ENCODE results near the gene ZNF749. TPM values are rescaled to one million over a fixed set of nuclear protein-coding genes. Genes with fewer than 3 reads are reported as not detected.

ZNF749 gene
- 9.7 TPM for polyA plus RNA-seq (2013, experiment 1 of 2)
- polyA plus RNA-seq (2013, experiment 2 of 2), result 13.6 TPM

DNA sequence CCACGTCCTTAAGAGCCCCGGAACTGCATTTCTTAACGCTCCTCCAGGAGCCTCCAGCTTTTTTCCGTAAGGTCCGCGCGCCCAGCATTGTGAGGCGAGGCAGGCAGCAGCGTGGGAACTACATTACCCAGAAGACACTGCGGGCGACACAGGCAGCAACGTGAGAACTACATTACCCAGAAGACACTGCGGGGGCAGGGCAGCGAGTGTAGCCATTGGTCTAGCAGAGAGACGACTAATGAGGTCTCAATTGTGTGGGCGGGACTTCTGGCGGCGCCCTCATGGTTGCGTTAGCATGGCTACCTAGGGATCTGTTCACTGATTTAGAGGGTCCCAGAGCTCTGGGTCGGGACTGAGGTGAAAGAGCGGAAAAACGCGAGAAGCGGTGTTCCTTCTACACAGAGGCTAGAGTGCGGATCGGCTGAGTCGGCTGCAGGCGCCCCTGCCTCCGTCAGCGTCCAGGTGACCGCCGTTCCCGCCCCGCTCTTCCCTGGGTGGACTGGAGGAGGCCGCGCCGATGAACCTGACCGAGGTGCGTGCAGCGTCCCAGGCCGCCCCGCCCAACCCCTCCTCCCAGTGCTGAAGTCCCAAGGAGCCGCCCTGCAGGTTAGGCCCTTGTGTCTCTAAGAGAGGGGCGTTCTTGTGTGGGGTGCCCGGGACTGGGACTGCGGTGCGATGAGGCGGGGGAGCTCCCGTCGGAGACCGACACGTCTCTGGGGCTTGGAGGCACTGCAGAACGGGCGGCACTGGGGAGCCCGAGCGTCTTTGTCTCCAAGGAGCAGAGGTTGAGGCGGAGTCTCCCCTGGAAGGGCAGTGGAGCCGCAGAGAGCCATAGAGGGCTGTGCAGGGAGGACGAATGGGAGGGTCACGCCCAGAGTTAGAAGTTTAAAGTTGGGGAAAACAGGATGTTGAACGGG, at the start of gene ZNF749:
Gene ZNF749 (plus strand): TSS at position 264 of the 917 bp plus-strand sequence. CDS start 254 bp downstream, at position 518.
- peaks cover 12% of the 10 kb centered on the region for H3K36me3 ChIP-seq (ENCODE audit: insufficient read depth, low read length)
- no peaks in the 10 kb centered on the region for H3K27me3 ChIP-seq (ENCODE audit: insufficient read depth, low read length)
- peaks cover 9% of the 10 kb centered on the region; the same call in 1 of the 2 replicates for H3K4me1 ChIP-seq (ENCODE audit: insufficient read depth, low read length)
- H3K27ac ChIP-seq (ENCODE audit: low read depth, low read length), result peak within 1 kb of the TSS; percentile 72
- peak within 1 kb of the TSS; percentile 81 for H3K4me3 ChIP-seq (ENCODE audit: low read length)
- under 1% methylated on average over 61 of the region's 61 CpGs for WGBS
- H3K9me3 ChIP-seq (ENCODE audit: insufficient read depth, low read depth, low read length), result no peaks in the 10 kb centered on the region
- peak within 1 kb of the TSS; percentile 91 for H3K9ac ChIP-seq (ENCODE audit: low read depth, low read length)

- Histone ChIP-seq H3K4me1 (ENCODE audit: insufficient read depth, low read length) (peaks cover 6% of the 10 kb centered on the region; the same call in 1 of the 2 replicates), H3K9me3 (ENCODE audit: insufficient read depth, low read depth, low read length) (no peaks in the 10 kb centered on the region), H3K36me3 (ENCODE audit: insufficient read depth, low read length) (no peaks in the 10 kb centered on the region), H3K9ac (ENCODE audit: low read depth, low read length) (peak overlapping the region; percentile 23; the same call in 1 of the 2 replicates), H3K4me3 (ENCODE audit: low read length) (peak overlapping the region; percentile 88), H3K27ac (ENCODE audit: low read depth, low read length) (0 out of 2 replicates have a peak overlapping the region, but pooled peaks have one; percentile 2), H3K27me3 (ENCODE audit: insufficient read depth, low read length) (peaks cover 5% of the 10 kb centered on the region; the same call in 1 of the 2 replicates)
- WGBS, result 58% methylated on average over 11 of the region's 11 CpGs
These were observed 45.9 kb upstream of the ZNF749 start for GRCh38 chr19:57389194-57389729.

DNA sequence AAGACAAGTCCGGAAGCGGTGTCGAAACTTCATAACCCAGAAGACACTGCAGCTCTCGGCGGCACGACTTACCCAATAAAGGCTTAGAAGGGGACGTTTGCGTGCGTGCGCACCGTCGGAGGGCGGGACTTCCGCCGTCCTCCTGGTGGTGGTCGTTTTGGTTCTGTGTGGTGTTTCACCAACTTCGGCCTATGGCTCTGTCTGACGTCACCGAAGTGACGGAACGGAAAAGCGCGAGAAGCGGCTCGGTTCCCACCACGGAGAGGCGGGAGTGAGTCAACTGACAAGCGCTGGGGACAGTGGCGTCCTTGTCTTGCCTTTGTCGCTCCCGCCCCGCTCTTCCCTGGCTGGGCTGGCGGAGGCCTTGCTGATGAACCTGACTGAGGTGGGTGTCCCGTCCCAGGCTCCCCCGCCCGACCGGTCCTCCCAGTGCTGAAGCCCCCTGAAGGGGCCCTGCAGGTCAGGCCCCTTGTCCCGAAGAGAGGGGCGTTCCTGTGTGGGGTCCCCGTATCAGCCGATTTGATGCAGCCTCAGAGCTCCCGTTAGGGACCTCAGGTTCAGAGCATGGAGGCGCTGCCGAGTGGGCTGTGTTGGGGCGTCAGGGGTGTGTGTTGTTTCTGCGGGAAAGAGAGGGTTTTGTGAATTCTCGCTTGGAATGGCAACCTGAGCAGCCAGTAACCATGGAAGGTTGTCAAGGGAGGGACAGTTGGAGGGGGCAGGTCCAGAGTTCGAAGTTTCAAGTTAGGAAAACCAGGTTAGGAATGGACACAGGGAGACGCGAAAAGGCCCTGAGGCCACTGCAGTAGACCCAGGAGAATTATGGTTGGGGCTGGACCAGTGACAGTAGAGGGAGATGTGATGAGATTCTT, 45.2 kb upstream of the ZNF749 start, which contains the start of gene ZNF548:
Gene ZNF548 (plus strand): TSS at position 125 of the 869 bp plus-strand sequence. CDS start 246 bp downstream, at position 371.
- WGBS, result under 1% methylated on average over 50 of the region's 50 CpGs
- peak within 1 kb of the TSS; percentile 84 for H3K9ac ChIP-seq (ENCODE audit: low read depth, low read length)
- peak within 1 kb of the TSS; percentile 93; the same call in 1 of the 2 replicates for H3K27ac ChIP-seq (ENCODE audit: low read depth, low read length)
- H3K4me1 ChIP-seq (ENCODE audit: insufficient read depth, low read length), result peaks cover 6% of the 10 kb centered on the region; the same call in 1 of the 2 replicates
- H3K9me3 ChIP-seq (ENCODE audit: insufficient read depth, low read depth, low read length), result no peaks in the 10 kb centered on the region
- H3K27me3 ChIP-seq (ENCODE audit: insufficient read depth, low read length), result peaks cover 3% of the 10 kb centered on the region; the same call in 1 of the 2 replicates
- no peaks in the 10 kb centered on the region for H3K36me3 ChIP-seq (ENCODE audit: insufficient read depth, low read length)
- H3K4me3 ChIP-seq (ENCODE audit: low read length), result peak within 1 kb of the TSS; percentile 88

DNA sequence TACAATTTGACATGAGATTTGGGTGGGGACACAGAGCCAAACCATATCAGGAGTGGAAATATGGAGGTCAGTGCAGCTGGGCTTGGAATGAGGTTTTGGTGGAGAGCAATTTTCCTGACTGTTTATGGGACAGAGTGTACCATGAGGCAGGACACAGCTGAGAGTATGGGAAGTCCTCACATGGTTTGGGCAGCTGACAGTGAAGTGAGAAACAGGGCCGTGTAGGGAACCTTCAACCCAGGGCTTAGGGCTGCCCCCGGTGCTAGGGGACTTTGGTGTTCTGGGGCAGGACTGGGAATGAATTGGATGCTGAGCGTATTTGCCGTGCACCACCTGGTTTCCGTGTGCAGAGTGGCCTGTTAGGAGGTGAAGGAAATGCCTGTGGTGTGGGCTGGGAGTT, 39.4 kb upstream of the ZNF749 start:
- Histone ChIP-seq H3K9me3 (ENCODE audit: insufficient read depth, low read depth, low read length) (peaks cover 11% of the 10 kb centered on the region; the same call in 1 of the 2 replicates), H3K27me3 (ENCODE audit: insufficient read depth, low read length) (no peaks in the 10 kb centered on the region), H3K27ac (ENCODE audit: low read depth, low read length) (no peak overlapping the region), H3K9ac (ENCODE audit: low read depth, low read length) (no peak overlapping the region), H3K36me3 (ENCODE audit: insufficient read depth, low read length) (peaks cover 31% of the 10 kb centered on the region), H3K4me1 (ENCODE audit: insufficient read depth, low read length) (peaks cover 2% of the 10 kb centered on the region; the same call in 1 of the 2 replicates), H3K4me3 (ENCODE audit: low read length) (no peak overlapping the region)
- 91% methylated on average over 5 of the region's 5 CpGs for WGBS

- no peak overlapping the region for H3K27ac ChIP-seq (ENCODE audit: low read depth, low read length)
- H3K36me3 ChIP-seq (ENCODE audit: insufficient read depth, low read length), result peaks cover 31% of the 10 kb centered on the region
- no peaks in the 10 kb centered on the region for H3K27me3 ChIP-seq (ENCODE audit: insufficient read depth, low read length)
- 97% methylated on average over 5 of the region's 5 CpGs for WGBS
- peaks cover 19% of the 10 kb centered on the region for H3K9me3 ChIP-seq (ENCODE audit: insufficient read depth, low read depth, low read length)
- no peak overlapping the region for H3K9ac ChIP-seq (ENCODE audit: low read depth, low read length)
- H3K4me1 ChIP-seq (ENCODE audit: insufficient read depth, low read length), result no peaks in the 10 kb centered on the region
- H3K4me3 ChIP-seq (ENCODE audit: low read length), result no peak overlapping the region
These were observed 36.3 kb upstream of the ZNF749 start for GRCh38 chr19:57398868-57399267.

DNA sequence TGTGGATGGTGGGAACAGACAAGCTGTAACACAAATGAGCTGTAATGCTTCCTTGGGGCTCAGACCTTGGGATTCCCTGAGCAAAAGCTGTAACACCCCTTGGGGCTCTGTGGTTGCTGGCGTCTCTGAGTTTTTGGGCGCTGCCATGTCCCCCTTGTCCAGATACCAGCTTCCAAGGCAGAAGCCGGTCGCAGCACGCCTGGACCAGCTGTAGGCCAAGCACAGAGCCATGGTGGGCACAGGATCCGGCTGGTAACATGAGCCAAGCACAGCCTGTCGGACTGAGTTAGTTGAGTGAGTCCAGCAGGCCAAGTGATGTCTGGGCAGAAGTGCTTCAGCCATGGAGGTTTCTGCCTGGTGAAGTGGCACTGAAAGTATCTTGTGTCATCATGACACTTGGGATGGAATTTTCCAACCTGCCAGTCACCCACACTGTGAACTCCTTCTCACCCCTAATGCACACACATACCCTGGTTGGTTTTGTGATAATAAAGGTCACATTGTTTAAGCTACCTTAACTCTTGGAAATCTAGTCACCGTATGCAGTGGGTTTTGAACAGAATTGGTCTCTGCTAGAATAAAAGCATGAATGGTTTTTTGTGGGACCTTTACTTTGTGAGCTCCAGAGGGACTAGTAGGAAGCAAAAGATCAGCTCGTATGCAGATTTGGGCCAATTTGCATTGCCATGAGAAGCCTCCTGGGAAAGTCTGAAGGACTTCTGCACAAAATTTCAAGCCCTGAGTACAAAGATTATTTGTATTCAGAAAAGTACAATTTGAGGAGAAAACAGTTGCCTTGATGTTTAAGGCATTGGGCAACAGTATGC, 31.2 kb upstream of the ZNF749 start:
- H3K9ac ChIP-seq (ENCODE audit: low read depth, low read length), result no peak overlapping the region
- no peak overlapping the region for H3K4me3 ChIP-seq (ENCODE audit: low read length)
- no peaks in the 10 kb centered on the region for H3K4me1 ChIP-seq (ENCODE audit: insufficient read depth, low read length)
- WGBS, result 94% methylated on average over 9 of the region's 9 CpGs
- H3K27me3 ChIP-seq (ENCODE audit: insufficient read depth, low read length), result no peaks in the 10 kb centered on the region
- no peak overlapping the region for H3K27ac ChIP-seq (ENCODE audit: low read depth, low read length)
- H3K9me3 ChIP-seq (ENCODE audit: insufficient read depth, low read depth, low read length), result peaks cover 16% of the 10 kb centered on the region
- H3K36me3 ChIP-seq (ENCODE audit: insufficient read depth, low read length), result peaks cover 11% of the 10 kb centered on the region

GRCh38 chr19:57406516-57407123, 28.5 kb upstream of the ZNF749 start:
- 13% methylated on average over 7 of the region's 8 CpGs for WGBS
- no peaks in the 10 kb centered on the region for H3K36me3 ChIP-seq (ENCODE audit: insufficient read depth, low read length)
- H3K4me3 ChIP-seq (ENCODE audit: low read length), result no peak overlapping the region
- no peak overlapping the region for H3K27ac ChIP-seq (ENCODE audit: low read depth, low read length)
- H3K9me3 ChIP-seq (ENCODE audit: insufficient read depth, low read depth, low read length), result peaks cover 11% of the 10 kb centered on the region
- H3K27me3 ChIP-seq (ENCODE audit: insufficient read depth, low read length), result no peaks in the 10 kb centered on the region
- H3K9ac ChIP-seq (ENCODE audit: low read depth, low read length), result no peak overlapping the region
- no peaks in the 10 kb centered on the region for H3K4me1 ChIP-seq (ENCODE audit: insufficient read depth, low read length)

GRCh38 chr19:57410877-57411671, 24.1 kb upstream of the ZNF749 start, which contains the start of gene ZNF17:
Gene ZNF17 (plus strand): TSS chr19:57411161. CDS start chr19:57413616, 2,455 bp downstream.
- H3K27ac ChIP-seq (ENCODE audit: low read depth, low read length), result no peak within 1 kb of the TSS
- WGBS, result under 1% methylated on average over 55 of the region's 55 CpGs

GRCh38 chr19:57419439-57419838, 15.7 kb upstream of the ZNF749 start:
- Histone ChIP-seq H3K27ac (ENCODE audit: low read depth, low read length) (no peak overlapping the region), H3K27me3 (ENCODE audit: insufficient read depth, low read length) (no peaks in the 10 kb centered on the region), H3K36me3 (ENCODE audit: insufficient read depth, low read length) (peaks cover 33% of the 10 kb centered on the region), H3K4me3 (ENCODE audit: low read length) (no peak overlapping the region), H3K4me1 (ENCODE audit: insufficient read depth, low read length) (no peaks in the 10 kb centered on the region), H3K9me3 (ENCODE audit: insufficient read depth, low read depth, low read length) (no peaks in the 10 kb centered on the region), H3K9ac (ENCODE audit: low read depth, low read length) (no peak overlapping the region)
- WGBS, result 94% methylated on average over 4 of the region's 4 CpGs

More at GRCh38 chr19:57410877-57411671, 24.1 kb upstream of the ZNF749 start, which contains the start of gene ZNF17:
- peak within 1 kb of the TSS; percentile 72 for H3K4me3 ChIP-seq (ENCODE audit: low read length)
- H3K27me3 ChIP-seq (ENCODE audit: insufficient read depth, low read length), result no peaks in the 10 kb centered on the region
- no peaks in the 10 kb centered on the region for H3K4me1 ChIP-seq (ENCODE audit: insufficient read depth, low read length)
- peaks cover 5% of the 10 kb centered on the region; the same call in 1 of the 2 replicates for H3K36me3 ChIP-seq (ENCODE audit: insufficient read depth, low read length)
- H3K9ac ChIP-seq (ENCODE audit: low read depth, low read length), result peak within 1 kb of the TSS; percentile 69
- H3K9me3 ChIP-seq (ENCODE audit: insufficient read depth, low read depth, low read length), result no peaks in the 10 kb centered on the region

Data from HUES64 (cell line).